GM12891 (cell line): ENCODE measurements around the gene USP1.

Source experiments
- PAX5 ChIP-seq: IDR thresholded peaks from 2 replicates; pipeline ENCODE4 v1.6.1; 2011; ENCODE audit warnings: low read length, moderate library complexity, mild to moderate bottlenecking; ENCODE audit not compliant: insufficient read depth, severe bottlenecking
- POLR2A ChIP-seq: IDR thresholded peaks from 2 replicates; pipeline ENCODE4 v1.6.1; 2011; ENCODE audit warnings: low read depth, low read length, control low read depth
- POLR2AphosphoS5 ChIP-seq: IDR thresholded peaks from 2 replicates; pipeline ENCODE4 v1.6.1; 2011; ENCODE audit warnings: low read depth, low read length, control low read depth
- TAF1 ChIP-seq: IDR thresholded peaks from 2 replicates; pipeline ENCODE4 v1.6.1; 2011; ENCODE audit warnings: low read depth, low read length, control low read depth

DNA sequence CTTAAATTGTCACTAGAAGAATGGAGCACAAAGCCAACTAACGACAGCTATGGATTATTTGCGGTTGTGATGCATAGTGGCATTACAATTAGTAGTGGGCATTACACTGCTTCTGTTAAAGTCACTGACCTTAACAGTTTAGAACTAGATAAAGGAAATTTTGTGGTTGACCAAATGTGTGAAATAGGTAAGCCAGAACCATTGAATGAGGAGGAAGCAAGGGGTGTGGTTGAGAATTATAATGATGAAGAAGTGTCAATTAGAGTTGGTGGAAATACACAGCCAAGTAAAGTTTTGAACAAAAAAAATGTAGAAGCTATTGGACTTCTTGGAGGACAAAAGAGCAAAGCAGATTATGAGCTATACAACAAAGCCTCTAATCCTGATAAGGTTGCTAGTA lies 13.5 kb downstream of the USP1 start:
- TF ChIP-seq TAF1 (no peak), POLR2A (no peak), POLR2AphosphoS5 (no peak), PAX5 (no peak)
